22Rv1 (cell line): ENCODE data around the gene CDH16.

Experiments used
- ZFX ChIP-seq: fragments of 450-650 bp; IDR thresholded peaks from 2 replicates; pipeline ENCODE4 v1.6.1; 2017; ENCODE audit warnings: antibody characterized with exemption, borderline replicate concordance
- TF ChIP-seq, protein P1 (sequence below): fragments of 450-650 bp; IDR thresholded peaks from 2 replicates; pipeline ENCODE4 v1.5.1; 2017; ENCODE audit warnings: mild to moderate bottlenecking

DNA sequence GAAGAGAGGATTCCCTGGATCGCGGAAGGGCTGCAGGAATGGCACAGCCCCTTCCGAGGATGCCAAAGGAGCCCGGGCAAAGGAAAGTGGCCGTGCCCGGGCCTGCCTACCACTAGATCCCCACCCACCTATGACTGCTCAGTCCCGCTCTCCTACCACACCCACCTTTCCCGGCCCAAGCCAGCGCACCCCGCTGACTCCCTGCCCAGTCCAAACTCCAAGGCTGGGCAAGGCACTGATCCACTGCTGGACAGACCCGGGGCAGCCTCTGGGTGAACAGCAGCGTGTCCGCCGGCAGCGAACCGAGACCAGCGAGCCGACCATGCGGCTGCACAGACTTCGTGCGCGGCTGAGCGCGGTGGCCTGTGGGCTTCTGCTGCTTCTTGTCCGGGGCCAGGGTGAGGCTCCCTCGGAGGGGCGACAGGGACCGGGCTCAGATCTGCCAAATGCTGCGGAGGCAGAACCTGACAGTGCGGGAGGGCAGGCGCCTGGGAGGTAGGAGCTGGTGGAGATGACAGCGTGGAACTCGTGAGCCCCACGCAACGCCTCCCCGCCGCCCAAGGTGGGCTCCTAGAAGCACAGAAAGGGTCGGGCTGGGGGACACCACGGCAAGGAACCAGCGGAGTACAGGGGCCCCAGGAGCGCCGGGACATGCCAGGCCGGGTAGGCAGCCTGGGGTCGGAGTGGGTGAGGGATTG is 16.8 kb upstream of the CDH16 start, which contains the start of gene CES2:
- TF ChIP-seq ZFX = no peak
- TF ChIP-seq, protein P1, sequence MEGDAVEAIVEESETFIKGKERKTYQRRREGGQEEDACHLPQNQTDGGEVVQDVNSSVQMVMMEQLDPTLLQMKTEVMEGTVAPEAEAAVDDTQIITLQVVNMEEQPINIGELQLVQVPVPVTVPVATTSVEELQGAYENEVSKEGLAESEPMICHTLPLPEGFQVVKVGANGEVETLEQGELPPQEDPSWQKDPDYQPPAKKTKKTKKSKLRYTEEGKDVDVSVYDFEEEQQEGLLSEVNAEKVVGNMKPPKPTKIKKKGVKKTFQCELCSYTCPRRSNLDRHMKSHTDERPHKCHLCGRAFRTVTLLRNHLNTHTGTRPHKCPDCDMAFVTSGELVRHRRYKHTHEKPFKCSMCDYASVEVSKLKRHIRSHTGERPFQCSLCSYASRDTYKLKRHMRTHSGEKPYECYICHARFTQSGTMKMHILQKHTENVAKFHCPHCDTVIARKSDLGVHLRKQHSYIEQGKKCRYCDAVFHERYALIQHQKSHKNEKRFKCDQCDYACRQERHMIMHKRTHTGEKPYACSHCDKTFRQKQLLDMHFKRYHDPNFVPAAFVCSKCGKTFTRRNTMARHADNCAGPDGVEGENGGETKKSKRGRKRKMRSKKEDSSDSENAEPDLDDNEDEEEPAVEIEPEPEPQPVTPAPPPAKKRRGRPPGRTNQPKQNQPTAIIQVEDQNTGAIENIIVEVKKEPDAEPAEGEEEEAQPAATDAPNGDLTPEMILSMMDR = no peak
